Measurements from ENCODE around the gene RHBDD3. TPM values are rescaled to one million over a fixed set of nuclear protein-coding genes. Genes with fewer than 3 reads are reported as not detected.
A peak's percentile ranks its signal among the peaks of the same experiment; 100 is the strongest.

The RHBDD3 gene
- total and polyA plus RNA-seq, 2 of the 8 experiments (the other 6 are each of a cell fraction or from before 2014, with no cell fraction given) = 72.1 to 117 TPM

- Histone ChIP-seq H4K5ac (ENCODE audit: insufficient read length, low read depth, low read length) (no peak overlapping the region), H2BK12ac (ENCODE audit: low read depth, low read length) (no peak overlapping the region), H3K4me2 (ENCODE audit: insufficient read depth in 1 of 2, low read depth in 2 of 2, low read length in 2 of 2) (no peak overlapping the region), H3K79me2 (ENCODE audit: control insufficient read depth in 1 of 2, insufficient read depth in 2 of 2, low read length in 2 of 2) (no peaks in the 10 kb centered on the region), H3K23me2 (ENCODE audit: low read depth, low read length) (no peaks in the 10 kb centered on the region), H3K27me3 (replicated peaks in 1 of 4; ENCODE audit: control insufficient read depth in 3 of 4, extremely low read depth in 1 of 4, insufficient read depth in 3 of 4, low read length in 3 of 4) (no peaks in the 10 kb centered on the region), H3K9me3 (ENCODE audit: insufficient read depth in 2 of 2, low read depth in 1 of 2, low read length in 1 of 2) (no peaks in the 10 kb centered on the region), H3K56ac (replicated peaks; ENCODE audit: insufficient read length, low read depth, low read length) (no peak overlapping the region), H2AK5ac (ENCODE audit: low read depth, low read length) (no peak overlapping the region), H3K9ac (replicated peaks in 1 of 4; ENCODE audit: extremely low read depth in 1 of 4, low read depth in 3 of 4, low read length in 3 of 4) (no peak overlapping the region), H4K91ac (replicated peaks; ENCODE audit: insufficient read length, low read length) (no peak overlapping the region), H3K23ac (ENCODE audit: insufficient read length) (no peak overlapping the region), H3K36me3 (ENCODE audit: control insufficient read depth in 2 of 4, insufficient read depth in 4 of 4, low read length in 3 of 4) (peaks cover under 1 to 23% (median 9%) of the 10 kb centered on the region in 4 experiments; a peak in 6 of 8 replicates), H2BK120ac (replicated peaks; ENCODE audit: low read depth, low read length) (no peak overlapping the region), H3K18ac (ENCODE audit: extremely low read depth, low read length) (no peak overlapping the region), H3K4me3 (ENCODE audit: extremely low read depth in 1 of 4, insufficient read depth in 2 of 4, low read depth in 3 of 4, low read length in 4 of 4) (no peak overlapping the region), H3K79me1 (ENCODE audit: low read depth, low read length) (peaks cover 3% of the 10 kb centered on the region; the same call in 1 of the 2 replicates), H3K27ac (ENCODE audit: low read depth, low read length) (no peak overlapping the region), H2AFZ (ENCODE audit: low read length) (no peak overlapping the region), H3K4ac (replicated peaks; ENCODE audit: insufficient read length, low read depth, low read length) (no peak overlapping the region), H2BK15ac (ENCODE audit: low read length) (no peak overlapping the region), H4K20me1 (replicated peaks in 1 of 2; ENCODE audit: control insufficient read depth in 1 of 2, insufficient read depth in 2 of 2, low read length in 2 of 2) (peaks cover 3 to 21% of the 10 kb centered on the region in 2 experiments), H4K8ac (ENCODE audit: extremely low read depth, insufficient read depth, low read length) (0 out of 2 replicates have a peak overlapping the region, but pooled peaks have one; percentile 3), H2BK5ac (ENCODE audit: low read depth, low read length) (no peak overlapping the region), H3K14ac (ENCODE audit: insufficient read length) (no peak overlapping the region), H2BK20ac (ENCODE audit: low read length) (no peak overlapping the region), H3K4me1 (replicated peaks in 1 of 4; ENCODE audit: control insufficient read depth in 3 of 4, insufficient read depth in 4 of 4, low read length in 3 of 4) (no peaks in the 10 kb centered on the region)
- ChIA-PET POLR2A (ENCODE audit: partially characterized antibody) (interaction anchor here (1.0 to 8.6 kb wide), 9 partner anchors 9 to 781 kb away, joined by 3 to 139 read pairs (median 3); partner anchors contain the start of genes EMID1, EWSR1 and RHBDD3), CTCF (ENCODE audit: partially characterized antibody) (interaction anchor here (1.0 to 1.9 kb wide), 10 partner anchors 11 to 66 kb away, joined by 3 to 8 read pairs (median 4); no protein-coding TSS in a partner anchor)
- WGBS, 2 experiments (ENCODE audit: extremely low coverage in 1 of 2, insufficient coverage in 1 of 2, insufficient read length in 1 of 2, insufficient replicate concordance in 2 of 2, low coverage in 1 of 2, low lambda C conversion rate in 2 of 2, missing lambda C conversion rate in 1 of 2) = 96% methylated on average over 13 of the region's 13 CpGs; no CpG with 5 or more reads in 1 of the 2 experiments
- FAIRE-seq = no peak
- no peak for DNase-seq (ENCODE audit: low read depth in 1 of 2, low spot score in 2 of 2)
- no peak for TF ChIP-seq MAX (IDR thresholded peaks at IDR 0.05)
- TF ChIP-seq HDAC2 (IDR thresholded peaks at IDR 0.05; ENCODE audit: borderline replicate concordance in 1 of 2, low read depth in 2 of 2, low read length in 2 of 2) = no peak
- no peak for TF ChIP-seq FOSL1 (IDR thresholded peaks at IDR 0.05; ENCODE audit: insufficient read depth, low read depth, low read length)
- no peak for TF ChIP-seq RXRA (IDR thresholded peaks at IDR 0.05; ENCODE audit: insufficient read depth, low read depth, low read length)
- TF ChIP-seq TBP (IDR thresholded peaks at IDR 0.05; ENCODE audit: low read depth, low read length) = no peak
- no peak for TF ChIP-seq SIX5 (IDR thresholded peaks at IDR 0.05; ENCODE audit: low read depth, low read length)
- TF ChIP-seq EGR1 (IDR thresholded peaks at IDR 0.05; ENCODE audit: borderline replicate concordance, low read depth, low read length) = no peak
- TF ChIP-seq SP1 (IDR thresholded peaks at IDR 0.05; ENCODE audit: low read depth, low read length) = no peak
- TF ChIP-seq ZNF274 (IDR thresholded peaks at IDR 0.05; ENCODE audit: borderline replicate concordance, extremely low read depth, low read length) = no peak
- TF ChIP-seq KDM5A (IDR thresholded peaks at IDR 0.05; ENCODE audit: low read length) = no peak
- no peak for TF ChIP-seq SIRT6 (IDR thresholded peaks at IDR 0.05; ENCODE audit: low read length)
- TF ChIP-seq POLR2A (IDR thresholded peaks at IDR 0.05; ENCODE audit: control extremely low read depth in 1 of 2, low read depth in 2 of 2, low read length in 2 of 2) = no peak
- TF ChIP-seq RNF2 (IDR thresholded peaks at IDR 0.05; ENCODE audit: borderline replicate concordance, low read depth, low read length, missing control alignments, poor library complexity, severe bottlenecking) = no peak
- TF ChIP-seq JUN (IDR thresholded peaks at IDR 0.05; ENCODE audit: low read depth, low read length) = no peak
Observed at GRCh38 chr22:29260031-29260560, 7.7 kb downstream of the RHBDD3 start.
